Glutamatergic neuron (in vitro differentiated cells): Measurements from ENCODE around the gene WFDC2. TPM values are rescaled to one million over a fixed set of nuclear protein-coding genes. Genes with fewer than 3 reads are reported as not detected.

Experiments
- DNase-seq: peaks from one replicate; pipeline ENCODE4 v3.0.0; 2022
- H3K27ac Mint-ChIP-seq: one replicate; pipeline ENCODE4 v1.8.0; 2020; ENCODE audit warnings: mild to moderate bottlenecking, mixed read lengths, inconsistent platforms; ENCODE audit not compliant: unreplicated experiment
- H3K27me3 Mint-ChIP-seq: one replicate; pipeline ENCODE4 v1.8.0; 2020; ENCODE audit warnings: mild to moderate bottlenecking, moderate library complexity, mixed read lengths, inconsistent platforms; ENCODE audit not compliant: unreplicated experiment
- H3K36me3 Mint-ChIP-seq: one replicate; pipeline ENCODE4 v1.8.0; 2020; ENCODE audit warnings: mild to moderate bottlenecking, mixed read lengths, inconsistent platforms; ENCODE audit not compliant: unreplicated experiment
- H3K4me1 Mint-ChIP-seq: one replicate; pipeline ENCODE4 v1.8.0; 2020; ENCODE audit warnings: mild to moderate bottlenecking, low read depth, mixed read lengths, inconsistent platforms; ENCODE audit not compliant: unreplicated experiment
- H3K4me3 Mint-ChIP-seq: one replicate; pipeline ENCODE4 v1.8.0; 2020; ENCODE audit warnings: mild to moderate bottlenecking, mixed read lengths, inconsistent platforms; ENCODE audit not compliant: unreplicated experiment
- H3K9me3 Mint-ChIP-seq: one replicate; pipeline ENCODE4 v1.8.0; 2020; ENCODE audit warnings: mild to moderate bottlenecking, moderate library complexity, mixed read lengths, inconsistent platforms; ENCODE audit not compliant: unreplicated experiment
- total RNA-seq: library from RNA; stranded (reverse); fragmentation: NEBNext Ultra II Directional; extraction: Animal tissue kit (Norgen Biotek cat#: 25700); gene quantifications from one replicate; pipeline ENCODE4 v1.2.1, GENCODE V29; 2021; ENCODE audit not compliant: unreplicated experiment
- TF ChIP-seq, protein P1 (sequence below): fragments of 200-600 bp; sonication (generic); IDR thresholded peaks from one replicate; pipeline ENCODE4 v1.5.0; 2021; ENCODE audit not compliant: partially characterized antibody, unreplicated experiment

Gene WFDC2
- total RNA-seq, 1 donor from 2014 or later: 4.8 TPM

DNA sequence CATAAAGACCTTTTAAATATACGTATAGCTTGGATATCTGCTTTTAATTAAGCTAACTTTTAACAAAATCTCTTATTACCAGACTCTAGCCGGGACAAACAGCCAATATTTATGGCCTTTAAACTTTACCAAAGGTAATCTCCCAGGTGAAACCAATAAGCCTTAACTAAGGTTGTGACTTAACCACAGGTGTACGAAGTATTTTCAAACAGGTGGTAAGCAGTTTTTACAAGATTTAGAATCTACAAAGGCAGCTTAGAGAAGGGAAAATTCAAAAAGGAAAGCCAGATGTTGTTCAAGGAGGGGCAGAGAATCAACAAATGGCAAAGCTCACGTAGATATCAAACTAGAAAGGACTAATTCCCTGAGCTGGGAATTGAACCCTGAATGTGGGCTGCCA is 15.8 kb downstream of the WFDC2 start:
- TF ChIP-seq, protein P1, sequence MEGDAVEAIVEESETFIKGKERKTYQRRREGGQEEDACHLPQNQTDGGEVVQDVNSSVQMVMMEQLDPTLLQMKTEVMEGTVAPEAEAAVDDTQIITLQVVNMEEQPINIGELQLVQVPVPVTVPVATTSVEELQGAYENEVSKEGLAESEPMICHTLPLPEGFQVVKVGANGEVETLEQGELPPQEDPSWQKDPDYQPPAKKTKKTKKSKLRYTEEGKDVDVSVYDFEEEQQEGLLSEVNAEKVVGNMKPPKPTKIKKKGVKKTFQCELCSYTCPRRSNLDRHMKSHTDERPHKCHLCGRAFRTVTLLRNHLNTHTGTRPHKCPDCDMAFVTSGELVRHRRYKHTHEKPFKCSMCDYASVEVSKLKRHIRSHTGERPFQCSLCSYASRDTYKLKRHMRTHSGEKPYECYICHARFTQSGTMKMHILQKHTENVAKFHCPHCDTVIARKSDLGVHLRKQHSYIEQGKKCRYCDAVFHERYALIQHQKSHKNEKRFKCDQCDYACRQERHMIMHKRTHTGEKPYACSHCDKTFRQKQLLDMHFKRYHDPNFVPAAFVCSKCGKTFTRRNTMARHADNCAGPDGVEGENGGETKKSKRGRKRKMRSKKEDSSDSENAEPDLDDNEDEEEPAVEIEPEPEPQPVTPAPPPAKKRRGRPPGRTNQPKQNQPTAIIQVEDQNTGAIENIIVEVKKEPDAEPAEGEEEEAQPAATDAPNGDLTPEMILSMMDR: no peak

DNA sequence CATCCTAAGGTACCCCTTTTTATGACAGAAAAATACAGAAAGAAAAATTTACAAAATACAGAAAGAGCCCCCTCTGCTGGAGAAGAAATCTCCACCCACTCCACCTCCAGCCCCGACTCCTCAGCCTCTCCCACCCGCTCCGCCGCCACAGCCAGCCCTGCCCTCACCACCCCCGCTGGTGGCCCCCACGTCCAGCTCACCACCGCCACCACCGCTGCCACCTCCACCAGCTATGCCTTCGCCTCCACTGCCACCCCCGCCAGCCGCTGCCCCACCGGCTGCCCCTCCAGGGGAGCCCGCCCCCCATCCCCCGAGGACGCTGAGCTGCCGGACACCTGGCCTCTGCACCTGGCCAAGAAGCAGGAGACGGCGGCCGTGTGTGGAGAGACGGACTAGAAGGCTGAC is 17.7 kb downstream of the WFDC2 start:
- Mint-ChIP-seq H3K4me1 (peaks cover 3% of the 10 kb centered on the region), H3K36me3 (no peaks in the 10 kb centered on the region), H3K4me3 (no peak overlapping the region)

More for the DNA sequence above, 15.8 kb downstream of the WFDC2 start:
- no peak overlapping the region for H3K27ac Mint-ChIP-seq
- no peaks in the 10 kb centered on the region for H3K36me3 Mint-ChIP-seq
- no peak overlapping the region for H3K4me3 Mint-ChIP-seq
- peaks cover 3% of the 10 kb centered on the region for H3K4me1 Mint-ChIP-seq
- no peak for DNase-seq
- H3K27me3 Mint-ChIP-seq: peaks cover 2% of the 10 kb centered on the region
- no peaks in the 10 kb centered on the region for H3K9me3 Mint-ChIP-seq

DNA sequence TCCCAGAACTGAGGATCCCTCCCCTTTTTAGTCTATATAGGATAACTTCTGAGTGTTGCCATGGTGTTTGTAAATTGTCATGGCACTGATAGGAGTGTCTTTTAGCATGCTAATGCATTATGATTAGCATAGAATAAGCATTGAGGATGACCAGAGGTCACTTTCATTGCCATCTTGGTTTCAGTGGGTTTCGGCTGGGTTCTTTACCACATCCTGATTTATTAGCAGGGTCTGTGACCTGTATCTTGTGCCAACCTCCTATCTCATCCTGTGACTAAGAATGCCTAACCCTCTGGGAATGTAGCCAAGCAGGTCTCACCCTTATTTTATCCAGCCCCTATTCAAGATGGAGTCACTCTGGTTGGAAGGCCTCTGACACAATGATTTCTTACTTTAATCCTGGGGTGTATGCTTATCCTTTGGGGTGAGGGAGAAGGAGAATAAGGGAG is 19.6 kb downstream of the WFDC2 start:
- Mint-ChIP-seq H3K4me1 (peaks cover 3% of the 10 kb centered on the region), H3K9me3 (no peaks in the 10 kb centered on the region), H3K27me3 (peaks cover 4% of the 10 kb centered on the region), H3K4me3 (no peak overlapping the region), H3K36me3 (no peaks in the 10 kb centered on the region), H3K27ac (no peak overlapping the region)
- TF ChIP-seq, protein P1: no peak
- no peak for DNase-seq

More for the DNA sequence above, 17.7 kb downstream of the WFDC2 start:
- Mint-ChIP-seq H3K9me3 (no peaks in the 10 kb centered on the region), H3K27ac (no peak overlapping the region), H3K27me3 (peaks cover 3% of the 10 kb centered on the region)
- TF ChIP-seq, protein P1: peak; percentile 63
- peak; percentile 53 for DNase-seq

DNA sequence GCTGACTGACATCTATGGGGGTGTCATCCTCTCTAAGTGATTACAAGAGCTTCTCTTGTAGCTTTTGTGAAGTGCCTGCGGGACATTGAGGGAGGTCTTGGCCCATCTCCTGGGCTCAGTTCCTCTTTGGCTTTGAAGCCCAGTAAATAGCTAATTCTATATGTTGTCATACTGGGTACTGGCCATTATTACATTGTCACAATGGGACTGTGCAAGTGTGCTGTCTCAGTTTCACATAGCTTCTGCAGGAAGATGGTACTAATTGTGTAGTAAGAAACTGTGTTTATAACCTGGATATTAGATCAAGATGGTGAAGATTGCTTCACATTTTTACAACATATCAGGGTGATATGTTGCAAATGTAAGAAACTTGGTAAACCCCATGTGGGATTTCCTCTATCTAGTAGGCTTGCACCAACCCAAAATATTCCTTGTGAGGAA is 26.0 kb downstream of the WFDC2 start:
- Mint-ChIP-seq H3K27me3 (peaks cover 4% of the 10 kb centered on the region), H3K9me3 (no peaks in the 10 kb centered on the region), H3K4me1 (no peaks in the 10 kb centered on the region), H3K4me3 (no peak overlapping the region), H3K27ac (no peak overlapping the region), H3K36me3 (no peaks in the 10 kb centered on the region)
- DNase-seq: no peak
- TF ChIP-seq, protein P1: no peak

DNA sequence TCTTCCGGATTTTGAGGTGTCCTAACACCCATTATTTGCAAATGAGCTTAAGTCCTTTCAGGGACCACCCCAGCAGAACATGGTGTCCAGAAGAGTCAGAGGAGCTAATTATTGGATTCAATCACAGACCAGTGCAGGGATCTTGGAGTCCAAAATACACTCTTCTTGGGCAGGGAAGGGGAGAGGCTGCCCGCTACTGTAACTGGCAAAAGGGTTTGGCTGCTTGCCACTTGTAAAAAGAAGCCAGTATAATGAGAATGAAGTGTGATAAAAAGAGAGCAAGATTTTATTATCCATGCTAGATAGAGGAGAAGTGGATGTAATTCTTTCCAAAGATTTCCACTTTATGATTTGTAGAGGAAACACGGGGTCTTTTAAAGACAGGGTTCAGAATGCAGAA is 26.6 kb downstream of the WFDC2 start:
- no peak for DNase-seq
- Mint-ChIP-seq H3K9me3 (no peaks in the 10 kb centered on the region), H3K4me1 (peaks cover 2% of the 10 kb centered on the region), H3K36me3 (no peaks in the 10 kb centered on the region), H3K27me3 (peaks cover 4% of the 10 kb centered on the region), H3K4me3 (no peak overlapping the region), H3K27ac (no peak overlapping the region)
- TF ChIP-seq, protein P1: no peak
